ENCODE data around the gene GUK1.

- TF ChIP-seq CTCF (IDR thresholded peaks at IDR 0.05; ENCODE audit: poor library complexity, severe bottlenecking) (no peak), REST (IDR thresholded peaks at IDR 0.05; ENCODE audit: borderline replicate concordance) (no peak)
These were observed 42.4 kb downstream of the GUK1 start for GRCh38 chr1:228182296-228183030.
